HG03442 (cell line): ENCODE data around the gene HDAC9.
"Not testable (repeated sequence)": the region's sequence is repeated elsewhere in the genome, so short reads cannot be mapped to it uniquely, and the experiment has no call there.

Experiments used
- ATAC-seq: cut with Tn5 transposase; IDR thresholded peaks from one replicate; pipeline ENCODE4 v1.9.1; 2021; ENCODE audit warnings: mild to moderate bottlenecking, moderate library complexity; ENCODE audit not compliant: unreplicated experiment

Gene HDAC9

GRCh38 chr7:18936265-18936664, 440.7 kb downstream of the HDAC9 start:
- no peak for ATAC-seq

GRCh38 chr7:18939771-18940592, 444.4 kb downstream of the HDAC9 start:
- no peak for ATAC-seq

DNA sequence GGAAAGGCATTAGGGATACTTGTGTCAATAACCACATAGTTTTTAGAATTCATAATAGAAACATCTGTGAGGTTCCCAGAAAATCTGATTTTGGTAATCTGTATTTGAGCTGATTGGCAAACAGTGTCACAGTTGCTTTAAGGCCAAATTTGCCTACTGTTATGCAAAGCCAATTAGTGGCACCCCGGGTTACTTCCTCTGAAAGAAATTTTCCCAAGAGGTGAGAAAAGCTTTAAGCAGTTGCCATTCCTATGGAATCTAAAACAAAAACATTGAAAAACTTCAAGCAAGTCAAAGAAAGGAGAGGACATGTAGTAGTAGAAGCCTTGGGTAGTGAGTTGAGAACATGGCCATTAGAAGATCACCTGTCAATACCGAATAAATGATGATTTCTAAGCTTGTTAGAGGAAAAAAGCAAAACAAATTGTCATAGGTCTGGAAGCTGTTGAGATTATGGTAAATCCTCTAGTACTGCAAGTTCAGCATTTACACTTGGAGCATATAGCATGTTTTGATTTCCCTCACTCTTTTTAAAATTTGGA, 445.1 kb downstream of the HDAC9 start:
- ATAC-seq, result no peak

DNA sequence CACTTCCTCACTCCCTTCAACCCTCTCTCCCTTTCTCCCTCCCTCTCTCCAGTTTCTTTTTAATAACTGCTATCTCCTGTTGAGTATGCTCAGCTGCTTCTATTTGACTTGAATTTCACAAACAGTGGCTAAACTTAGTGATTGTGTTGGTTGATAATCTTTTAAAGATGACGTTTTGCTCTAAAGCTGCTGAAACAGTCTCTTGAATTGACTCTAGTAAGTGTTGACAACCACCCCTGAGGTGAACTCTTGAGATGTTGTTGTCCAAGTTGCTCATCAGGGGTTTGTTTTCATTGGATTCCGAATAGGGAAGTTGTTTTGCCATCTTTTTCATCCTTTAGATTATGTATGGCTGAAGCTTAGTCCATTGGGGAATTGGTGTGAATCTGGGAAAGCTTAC, 445.7 kb downstream of the HDAC9 start:
- ATAC-seq, result no peak

- ATAC-seq, result no peak
Observed at GRCh38 chr7:18948521-18948920, 453.0 kb downstream of the HDAC9 start.

- no peak for ATAC-seq
Observed at GRCh38 chr7:18952846-18953245, 457.3 kb downstream of the HDAC9 start.

DNA sequence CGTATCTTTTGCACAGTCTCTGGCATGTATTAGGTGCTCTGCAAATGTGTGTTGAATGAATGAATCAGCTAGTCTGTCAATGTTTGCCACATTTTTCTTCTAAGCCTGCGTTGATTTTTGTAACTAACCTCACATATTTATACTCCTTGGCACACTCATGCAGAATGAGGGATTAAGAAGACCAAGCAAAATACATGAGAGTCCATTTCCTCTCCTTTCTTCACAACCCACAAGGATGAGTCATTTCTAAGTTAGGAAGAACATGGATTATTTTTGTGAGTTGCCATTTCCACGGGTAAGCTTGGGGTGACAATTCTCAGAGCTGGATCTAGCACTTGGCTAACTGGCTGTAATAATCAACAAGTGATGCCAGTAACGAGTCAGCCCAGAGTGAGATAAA, 463.1 kb downstream of the HDAC9 start:
- ATAC-seq, result no peak

DNA sequence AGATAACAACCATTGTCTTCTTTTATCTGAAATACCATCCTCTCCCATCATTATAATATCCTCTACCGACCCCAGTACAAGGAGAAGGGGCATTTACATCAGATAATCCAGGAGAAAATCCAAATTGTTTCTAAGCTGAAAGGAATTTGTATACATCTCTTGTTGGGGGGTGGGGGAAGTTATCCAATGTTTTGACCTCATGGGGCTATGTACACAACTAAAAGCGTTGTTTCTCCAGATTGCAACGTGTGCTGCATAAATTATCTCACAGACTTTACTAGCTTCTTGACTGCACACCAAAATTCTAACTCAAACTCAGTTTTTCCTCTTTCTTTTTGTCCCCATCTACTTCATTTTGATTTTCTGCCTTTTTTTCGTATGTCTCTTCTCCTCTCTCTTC, 465.2 kb downstream of the HDAC9 start:
- ATAC-seq, result no peak

DNA sequence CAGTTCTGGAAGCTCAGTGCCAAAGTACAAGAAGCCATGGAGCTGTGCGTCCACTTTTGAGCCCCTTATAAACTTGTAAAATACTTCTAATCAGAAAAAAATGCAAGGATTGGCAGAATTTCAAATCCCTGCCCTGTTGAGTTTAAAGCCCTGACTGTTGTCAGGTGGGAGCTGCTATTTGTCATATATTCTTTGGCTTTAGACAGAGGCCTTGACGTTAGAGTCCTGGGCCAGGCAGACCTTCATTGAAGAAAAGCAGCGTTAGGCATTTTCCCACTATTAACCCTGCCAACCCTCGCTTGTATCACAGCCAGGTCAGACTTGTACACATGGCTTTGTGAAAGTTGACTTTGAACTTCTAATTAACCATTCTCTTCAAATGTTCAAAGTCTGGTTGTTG, 466.5 kb downstream of the HDAC9 start:
- no peak for ATAC-seq

GRCh38 chr7:18965657-18966056, 470.1 kb downstream of the HDAC9 start:
- ATAC-seq, result no peak

GRCh38 chr7:18967755-18968154, 472.2 kb downstream of the HDAC9 start:
- ATAC-seq, result not testable (repeated sequence)

DNA sequence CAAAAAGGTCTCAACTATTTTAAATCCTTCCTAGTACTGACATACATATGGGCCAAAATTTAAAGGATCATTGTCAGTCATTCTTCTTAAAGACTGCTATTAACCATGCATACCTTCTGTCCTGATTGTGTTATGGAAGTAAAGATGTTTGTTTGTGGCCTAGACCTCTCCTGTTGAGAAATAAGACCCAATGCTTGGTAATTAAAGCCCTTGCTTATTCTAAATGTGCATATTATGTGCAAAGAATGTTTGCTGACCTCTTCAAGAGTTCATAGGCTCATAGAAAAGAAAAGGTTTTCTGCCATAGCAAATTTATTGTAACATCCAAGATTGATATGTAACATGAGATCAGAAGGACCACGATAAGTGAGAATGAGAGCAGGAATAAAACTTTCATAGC, 476.3 kb downstream of the HDAC9 start:
- ATAC-seq, result no peak

DNA sequence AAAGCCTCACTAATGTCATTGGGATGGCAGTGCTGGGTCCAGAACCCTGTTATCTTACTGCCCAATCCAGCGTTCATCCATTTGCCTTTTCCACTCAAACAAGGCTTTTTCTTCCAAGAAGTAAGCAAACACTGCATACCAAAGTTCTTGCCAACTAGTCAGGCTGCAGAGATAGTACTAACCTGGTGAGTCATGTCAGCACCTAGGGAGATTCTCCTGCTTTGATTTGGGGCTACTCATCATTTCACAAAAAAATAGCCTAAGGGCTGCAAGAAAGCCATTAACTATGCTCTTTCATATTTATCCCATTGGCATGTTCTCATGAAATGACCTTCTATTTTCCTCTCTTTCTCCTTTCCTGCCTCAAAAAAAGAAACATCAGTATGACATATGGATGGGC, 479.3 kb downstream of the HDAC9 start:
- no peak for ATAC-seq

GRCh38 chr7:18975276-18975675, 479.7 kb downstream of the HDAC9 start:
- no peak for ATAC-seq

DNA sequence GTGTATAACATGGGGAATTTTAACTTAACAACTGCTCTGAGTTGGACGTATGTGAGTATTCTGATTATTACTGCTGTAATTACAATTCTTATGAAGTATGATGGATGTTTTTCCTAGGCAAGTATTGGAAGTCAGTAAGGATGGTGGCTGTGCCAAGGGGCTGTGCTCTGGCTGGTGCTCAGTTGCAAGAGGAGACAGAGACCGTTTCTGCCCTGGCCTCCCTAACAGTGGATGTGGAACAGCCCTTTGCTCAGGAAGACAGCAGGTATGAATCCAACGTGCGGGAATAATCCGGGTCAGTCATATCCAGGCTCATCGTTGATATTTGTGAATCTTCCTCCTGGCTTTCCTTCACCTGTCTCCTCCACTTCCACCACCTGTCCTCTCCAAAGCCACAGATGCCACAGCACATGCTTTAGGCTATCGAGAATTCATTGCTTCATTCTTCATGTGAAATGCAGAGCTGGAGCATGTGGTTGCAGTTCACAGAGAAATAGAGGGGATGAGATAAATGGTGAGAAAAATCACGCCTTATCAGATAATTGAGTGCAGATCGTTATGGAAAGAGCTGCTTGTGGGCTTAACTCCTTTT, 480.2 kb downstream of the HDAC9 start:
- no peak for ATAC-seq

DNA sequence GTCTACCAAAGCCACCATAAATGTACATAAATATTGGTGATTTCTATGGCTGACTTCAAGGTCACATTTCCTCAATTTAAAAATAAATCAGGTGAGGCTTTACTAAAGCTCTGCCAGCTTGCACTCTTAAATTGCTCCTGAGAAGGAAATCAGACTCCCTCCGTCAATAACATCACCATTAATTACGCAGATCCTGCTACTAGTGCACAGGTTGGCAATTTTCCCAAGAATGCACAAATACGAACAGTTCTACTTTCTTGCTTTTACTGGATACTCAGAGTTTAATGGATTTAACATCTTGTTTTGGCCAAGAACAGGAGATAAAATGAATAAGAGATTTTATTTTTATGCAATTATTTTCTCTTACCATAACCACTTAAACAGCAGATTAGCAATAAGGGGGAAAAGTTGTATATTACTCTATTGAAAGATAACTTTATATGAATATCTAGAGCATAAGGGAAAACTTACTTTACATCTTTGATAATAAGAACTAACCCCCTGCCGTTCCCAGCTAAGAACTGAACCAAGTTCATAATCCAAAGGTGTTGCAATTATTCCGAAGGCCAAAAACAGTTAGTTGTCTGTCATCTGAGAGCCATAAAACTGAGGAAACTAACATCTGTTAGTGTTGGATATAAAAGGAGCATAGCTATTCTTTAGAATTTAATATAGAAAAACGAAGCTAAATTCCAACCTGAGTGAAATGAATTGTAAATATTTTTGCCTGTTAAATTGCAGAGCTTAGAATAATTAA, 481.3 kb downstream of the HDAC9 start:
- ATAC-seq, result no peak

DNA sequence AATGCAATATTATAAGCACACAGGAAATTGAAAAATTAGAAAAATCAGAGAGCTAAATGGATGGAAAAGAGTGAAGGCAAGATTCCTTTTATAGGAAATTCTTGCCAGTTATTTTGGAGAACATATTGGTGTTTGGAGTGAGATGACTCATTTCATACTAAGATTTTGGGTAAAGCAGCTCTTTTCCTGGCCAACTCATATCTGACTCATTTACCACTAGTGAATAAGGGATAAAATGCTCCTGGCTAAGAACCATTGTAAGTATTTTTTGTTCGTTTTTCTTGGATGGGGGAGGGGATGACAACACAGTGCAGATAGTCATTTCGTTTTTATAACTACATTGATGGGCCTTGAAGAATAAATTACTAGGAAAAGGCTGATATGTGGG, 482.6 kb downstream of the HDAC9 start:
- ATAC-seq, result no peak

DNA sequence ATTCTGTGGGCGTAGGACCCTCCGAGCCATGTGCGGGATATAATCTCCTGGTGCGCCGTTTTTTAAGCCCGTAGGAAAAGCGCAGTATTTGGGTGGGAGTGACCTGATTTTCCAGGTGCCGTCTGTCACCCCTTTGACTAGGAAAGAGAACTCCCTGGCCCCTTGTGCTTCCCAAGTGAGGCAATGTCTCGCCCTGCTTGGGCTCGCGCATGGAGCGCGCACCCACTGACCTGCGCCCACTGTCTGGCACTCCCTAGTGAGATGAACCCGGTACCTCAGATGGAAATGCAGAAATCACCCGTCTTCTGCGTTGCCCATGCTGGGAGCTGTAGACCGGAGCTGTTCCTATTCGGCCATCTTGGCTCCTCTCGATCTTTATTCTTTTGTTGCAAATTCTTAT, 495.2 kb downstream of the HDAC9 start:
- ATAC-seq, result not testable (repeated sequence)

GRCh38 chr7:18993933-18994668, 498.6 kb downstream of the HDAC9 start:
- no peak for ATAC-seq

DNA sequence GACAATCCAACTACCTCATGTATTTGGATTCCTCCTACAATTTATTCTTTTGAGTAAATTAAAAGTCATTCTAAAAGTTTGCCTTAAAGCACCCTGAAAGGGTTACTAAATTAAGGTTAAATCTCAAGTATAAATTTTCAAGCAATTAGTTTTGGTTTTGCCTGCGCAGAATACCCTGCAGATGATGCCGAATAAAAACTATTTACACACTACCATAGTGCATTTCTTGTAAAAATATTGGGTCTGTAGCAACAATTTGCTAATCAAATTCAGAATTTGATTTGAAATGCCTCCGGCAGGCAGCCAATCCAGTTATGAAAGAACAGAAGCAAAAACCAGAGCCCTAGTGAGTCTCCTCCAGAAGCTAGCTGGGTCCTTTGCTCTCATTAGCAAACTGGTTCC, 499.7 kb downstream of the HDAC9 start:
- no peak for ATAC-seq

- ATAC-seq, result no peak
Observed at GRCh38 chr7:18995811-18996426, 500.4 kb downstream of the HDAC9 start.
